ENCODE measurements around the gene SPATC1L.
"Not testable (repeated sequence)": the region's sequence is repeated elsewhere in the genome, so short reads cannot be mapped to it uniquely, and the experiment has no call there.

The SPATC1L gene

DNA sequence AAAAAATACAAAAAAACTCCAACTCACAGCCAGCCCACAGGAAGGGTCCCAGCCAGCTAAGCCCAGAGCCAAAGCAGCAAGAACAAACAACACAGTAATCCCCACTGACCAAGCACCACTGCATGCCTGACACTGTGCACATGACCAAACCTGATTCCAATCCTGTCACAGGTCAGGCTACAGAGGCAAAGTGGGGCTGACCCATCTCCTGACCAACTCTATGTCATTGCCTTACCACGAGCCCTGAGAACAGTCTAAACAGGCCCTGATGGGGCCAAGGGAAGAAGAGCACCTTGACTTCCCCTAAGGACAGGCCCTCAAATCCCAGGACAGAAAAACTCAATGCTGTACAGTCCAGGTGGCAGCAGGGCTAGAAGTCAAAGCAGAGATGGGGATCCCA lies 41.9 kb upstream of the SPATC1L start:
- peak overlapping the region; percentile 74 for H3K4me3 ChIP-seq (ENCODE audit: low read length)
- TF ChIP-seq, protein P1, sequence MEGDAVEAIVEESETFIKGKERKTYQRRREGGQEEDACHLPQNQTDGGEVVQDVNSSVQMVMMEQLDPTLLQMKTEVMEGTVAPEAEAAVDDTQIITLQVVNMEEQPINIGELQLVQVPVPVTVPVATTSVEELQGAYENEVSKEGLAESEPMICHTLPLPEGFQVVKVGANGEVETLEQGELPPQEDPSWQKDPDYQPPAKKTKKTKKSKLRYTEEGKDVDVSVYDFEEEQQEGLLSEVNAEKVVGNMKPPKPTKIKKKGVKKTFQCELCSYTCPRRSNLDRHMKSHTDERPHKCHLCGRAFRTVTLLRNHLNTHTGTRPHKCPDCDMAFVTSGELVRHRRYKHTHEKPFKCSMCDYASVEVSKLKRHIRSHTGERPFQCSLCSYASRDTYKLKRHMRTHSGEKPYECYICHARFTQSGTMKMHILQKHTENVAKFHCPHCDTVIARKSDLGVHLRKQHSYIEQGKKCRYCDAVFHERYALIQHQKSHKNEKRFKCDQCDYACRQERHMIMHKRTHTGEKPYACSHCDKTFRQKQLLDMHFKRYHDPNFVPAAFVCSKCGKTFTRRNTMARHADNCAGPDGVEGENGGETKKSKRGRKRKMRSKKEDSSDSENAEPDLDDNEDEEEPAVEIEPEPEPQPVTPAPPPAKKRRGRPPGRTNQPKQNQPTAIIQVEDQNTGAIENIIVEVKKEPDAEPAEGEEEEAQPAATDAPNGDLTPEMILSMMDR (IDR thresholded peaks at IDR 0.05; ENCODE audit: insufficient read depth, low read depth, low read length, missing control alignments): no peak
- no peak for DNase-seq (ENCODE audit: low read depth)

GRCh38 chr21:46223661-46224060 lies 39.4 kb upstream of the SPATC1L start:
- DNase-seq (ENCODE audit: low read depth); H3K4me3 ChIP-seq (ENCODE audit: low read length): not testable (repeated sequence)

GRCh38 chr21:46223217-46223616 lies 39.0 kb upstream of the SPATC1L start:
- DNase-seq (ENCODE audit: low read depth): no peak
- TF ChIP-seq, protein P1 (IDR thresholded peaks at IDR 0.05; ENCODE audit: insufficient read depth, low read depth, low read length, missing control alignments): no peak
- no peak overlapping the region for H3K4me3 ChIP-seq (ENCODE audit: low read length)

- TF ChIP-seq, protein P1 (IDR thresholded peaks at IDR 0.05; ENCODE audit: insufficient read depth, low read depth, low read length, missing control alignments): no peak
- no peak for DNase-seq (ENCODE audit: low read depth)
- H3K4me3 ChIP-seq (ENCODE audit: low read length): no peak overlapping the region
These were observed 38.3 kb upstream of the SPATC1L start for GRCh38 chr21:46222436-46223116.

GRCh38 chr21:46221664-46222435 lies 37.6 kb upstream of the SPATC1L start:
- H3K4me3 ChIP-seq (ENCODE audit: low read length): no peak overlapping the region
- TF ChIP-seq, protein P1 (IDR thresholded peaks at IDR 0.05; ENCODE audit: insufficient read depth, low read depth, low read length, missing control alignments): no peak

GRCh38 chr21:46220847-46221246 lies 36.6 kb upstream of the SPATC1L start:
- H3K4me3 ChIP-seq (ENCODE audit: low read length): no peak overlapping the region
- TF ChIP-seq, protein P1 (IDR thresholded peaks at IDR 0.05; ENCODE audit: insufficient read depth, low read depth, low read length, missing control alignments): no peak
- DNase-seq (ENCODE audit: low read depth): no peak

More at GRCh38 chr21:46221664-46222435, 37.6 kb upstream of the SPATC1L start:
- DNase-seq (ENCODE audit: low read depth): no peak

- no peak overlapping the region for H3K4me3 ChIP-seq (ENCODE audit: low read length)
- no peak for DNase-seq (ENCODE audit: low read depth)
- TF ChIP-seq, protein P1 (IDR thresholded peaks at IDR 0.05; ENCODE audit: insufficient read depth, low read depth, low read length, missing control alignments): no peak
These were observed 36.1 kb upstream of the SPATC1L start for GRCh38 chr21:46220275-46220810.

Data from epithelial cell of esophagus (primary cell).